Measurements from ENCODE around the gene WDR88.
A peak's percentile ranks its signal among the peaks of the same experiment; 100 is the strongest.
"Not testable (repeated sequence)": the region's sequence is repeated elsewhere in the genome, so short reads cannot be mapped to it uniquely, and the experiment has no call there.

The WDR88 gene

DNA sequence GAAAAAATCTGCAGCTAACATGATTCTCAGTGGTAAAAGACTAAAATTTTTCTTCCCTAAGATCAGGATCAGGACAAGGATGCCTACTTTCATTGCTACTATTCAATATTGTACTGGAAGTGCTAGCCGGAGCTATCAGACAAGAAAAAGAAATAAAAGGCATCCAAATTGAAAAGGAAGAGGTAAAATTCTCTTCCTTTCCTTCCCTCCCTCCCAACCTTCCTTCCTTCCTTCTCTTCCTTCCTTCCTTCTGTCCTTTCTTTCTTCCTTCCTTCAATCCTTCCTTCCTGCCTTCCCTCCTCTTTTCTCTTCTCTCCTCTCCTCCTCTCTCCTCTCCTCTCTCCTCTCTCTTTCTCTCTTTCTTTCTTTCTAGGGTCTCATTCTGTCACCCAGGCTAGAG lies 35.5 kb downstream of the WDR88 start:
- DNase-seq (ENCODE audit: extremely low read depth in 1 of 2, low read depth in 1 of 2): no peak

- DNase-seq (ENCODE audit: extremely low read depth in 1 of 2, low read depth in 1 of 2): no peak
These were observed 36.6 kb downstream of the WDR88 start for GRCh38 chr19:33168528-33168927.

GRCh38 chr19:33171222-33171795 lies 39.4 kb downstream of the WDR88 start:
- no peak for DNase-seq (ENCODE audit: extremely low read depth in 1 of 2, low read depth in 1 of 2)

- DNase-seq (ENCODE audit: extremely low read depth in 1 of 2, low read depth in 1 of 2): no peak
These were observed 40.0 kb downstream of the WDR88 start for GRCh38 chr19:33171916-33172359.

DNA sequence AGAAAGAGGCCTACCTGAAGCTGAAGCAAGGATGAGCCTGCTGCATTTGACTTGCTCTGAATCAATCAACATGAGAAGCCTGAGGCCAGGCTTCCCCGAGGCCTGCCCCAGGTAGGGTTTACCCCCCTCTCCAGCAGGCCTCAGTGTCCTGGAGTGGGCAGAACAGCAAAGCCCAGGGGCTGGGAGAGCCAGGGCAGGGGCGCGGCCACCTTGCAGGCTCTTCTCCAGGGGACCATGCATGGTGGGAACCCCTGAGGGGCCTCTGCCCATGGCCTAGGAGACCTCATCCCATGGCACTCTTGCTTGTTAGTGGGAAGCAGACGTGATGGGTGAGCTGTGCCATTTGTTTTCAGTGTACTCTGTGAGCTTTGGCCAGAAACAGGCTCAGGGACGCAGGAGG lies 42.3 kb downstream of the WDR88 start:
- no peak for DNase-seq (ENCODE audit: extremely low read depth in 1 of 2, low read depth in 1 of 2)

DNA sequence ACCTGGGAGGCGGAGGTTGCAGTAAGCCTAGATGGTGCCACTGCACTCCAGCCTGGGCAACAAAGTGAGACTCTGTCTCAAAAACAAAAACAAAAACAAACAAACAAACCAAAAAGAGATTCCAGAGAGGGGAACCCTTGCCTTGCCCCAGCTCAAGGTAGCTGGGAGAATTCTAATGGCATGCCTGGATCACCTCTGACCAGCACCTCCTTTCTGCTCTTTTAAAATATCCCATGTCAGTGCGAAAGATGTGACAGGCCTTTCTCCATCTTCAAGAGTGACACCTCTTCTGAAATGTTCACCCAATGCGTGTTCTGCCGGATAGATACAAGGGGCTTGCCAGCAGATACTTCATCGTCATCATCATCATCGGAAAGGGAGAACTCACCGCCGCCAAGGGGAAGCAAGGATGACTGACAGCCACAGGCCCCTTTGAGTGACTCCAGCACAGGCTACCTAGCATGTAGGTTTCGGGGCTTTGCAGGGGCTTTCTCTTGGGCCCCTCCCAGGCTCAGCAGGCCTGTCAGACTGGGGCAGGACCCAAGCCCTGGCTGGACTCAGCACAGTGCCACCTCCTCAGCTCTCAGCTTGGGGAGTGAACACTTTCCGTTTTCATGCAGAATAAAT lies 43.4 kb downstream of the WDR88 start:
- DNase-seq (ENCODE audit: extremely low read depth in 1 of 2, low read depth in 1 of 2): no peak

DNA sequence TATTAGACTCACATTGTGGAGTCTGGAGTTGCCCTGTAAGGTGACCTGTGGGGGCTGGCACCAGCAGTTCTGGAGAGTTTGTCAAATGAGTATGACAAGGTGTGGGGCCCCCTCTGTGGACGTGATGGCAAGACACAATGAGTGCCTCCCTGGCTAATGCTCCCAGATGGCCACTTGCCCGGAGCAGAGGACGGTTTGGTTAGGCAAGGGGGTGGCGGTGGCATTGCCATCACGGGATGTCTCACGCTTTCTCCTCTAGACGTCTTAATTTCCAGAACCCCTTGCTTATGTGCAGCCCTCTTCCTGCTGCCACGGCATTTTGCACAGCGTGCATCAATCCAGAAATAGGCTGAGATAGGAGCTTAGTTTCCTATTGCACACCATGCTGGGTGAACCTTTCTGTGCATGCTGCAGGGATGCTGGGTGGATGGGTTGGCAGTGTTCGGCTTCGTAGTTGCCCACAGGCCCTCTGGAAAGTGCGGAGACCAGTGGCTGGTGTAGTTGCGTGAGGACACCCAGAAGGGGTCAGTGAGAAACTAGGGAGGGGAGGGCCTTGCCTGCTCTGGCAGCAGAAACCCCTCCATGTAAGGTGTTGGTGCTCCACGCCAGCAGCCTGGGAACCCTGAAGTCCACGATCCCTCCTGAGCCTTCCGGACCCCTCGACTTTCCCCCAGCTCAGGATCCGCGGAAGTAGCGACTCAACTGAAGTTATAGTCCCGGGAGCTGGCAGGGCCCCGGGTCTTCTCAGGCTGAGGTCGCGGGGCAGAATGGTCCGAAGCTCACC lies 44.2 kb downstream of the WDR88 start:
- DNase-seq (ENCODE audit: extremely low read depth in 1 of 2, low read depth in 1 of 2): no peak

DNA sequence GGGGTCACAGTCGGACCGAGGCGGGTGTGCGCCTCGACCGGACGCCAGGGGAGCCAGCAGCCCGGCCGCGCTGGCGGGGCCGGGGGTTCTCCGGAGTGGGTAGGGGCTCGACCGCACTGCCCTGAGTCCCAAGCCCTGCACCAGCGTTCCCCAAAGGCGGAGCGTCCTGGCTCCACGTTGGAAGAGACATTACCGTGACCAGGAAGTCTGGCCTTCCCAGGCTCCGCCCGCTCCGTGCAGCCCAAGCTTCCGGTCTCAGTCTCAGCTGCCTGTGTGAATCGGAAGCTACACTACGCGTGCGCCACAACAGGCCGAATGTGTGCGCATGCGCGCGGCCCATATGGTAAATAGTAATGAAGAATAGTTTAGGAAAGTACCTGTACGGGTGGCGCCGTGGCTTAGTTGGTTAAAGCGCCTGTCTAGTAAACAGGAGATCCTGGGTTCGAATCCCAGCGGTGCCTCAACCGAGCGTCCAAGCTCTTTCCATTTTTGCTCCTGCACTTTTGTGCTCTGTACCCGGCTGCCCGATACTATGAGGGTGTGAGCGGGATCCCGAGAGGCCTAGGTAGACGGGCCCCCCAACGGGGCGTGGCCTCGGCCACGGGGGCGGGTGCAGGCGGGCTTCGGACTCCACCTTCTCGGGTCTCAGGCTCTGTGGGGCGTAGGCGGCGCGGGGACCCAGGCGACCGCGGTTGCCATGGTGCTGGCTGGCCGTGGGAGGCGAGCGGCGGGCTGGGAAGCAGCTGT lies 44.9 kb downstream of the WDR88 start:
- peak; percentile 78 to 87 for DNase-seq (ENCODE audit: extremely low read depth in 1 of 2, low read depth in 1 of 2)

DNA sequence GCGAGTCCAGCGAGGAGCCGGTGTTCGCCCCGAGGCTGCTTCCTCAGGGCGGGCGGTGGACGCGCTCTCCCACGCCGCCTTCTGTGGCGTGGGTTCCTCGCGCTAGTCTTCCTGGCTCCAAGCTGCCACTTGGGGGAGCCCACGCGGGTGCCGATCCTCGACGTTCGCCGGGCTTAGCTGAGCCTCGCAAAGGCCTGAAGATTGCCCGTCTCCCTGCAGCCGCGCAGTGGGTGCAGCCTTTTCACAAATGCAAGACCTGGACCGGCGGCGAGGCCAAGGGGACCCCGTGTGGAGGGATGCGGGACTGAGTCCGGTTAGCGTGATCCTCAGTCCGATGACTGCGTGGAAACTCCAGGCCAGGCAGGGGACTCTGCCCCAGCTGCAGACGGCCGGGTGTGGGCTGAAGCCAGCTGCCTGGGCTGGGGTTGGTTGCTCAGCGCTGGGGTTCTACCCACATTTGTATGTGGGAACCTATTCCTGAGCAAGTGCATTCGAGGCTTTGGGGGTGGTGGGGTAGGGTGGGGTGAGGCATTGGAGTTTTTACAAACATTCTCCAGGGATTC lies 45.6 kb downstream of the WDR88 start:
- DNase-seq (ENCODE audit: extremely low read depth in 1 of 2, low read depth in 1 of 2): peak; percentile 55 to 61

GRCh38 chr19:33186431-33187182 lies 54.7 kb downstream of the WDR88 start:
- no peak for DNase-seq (ENCODE audit: extremely low read depth in 1 of 2, low read depth in 1 of 2)

DNA sequence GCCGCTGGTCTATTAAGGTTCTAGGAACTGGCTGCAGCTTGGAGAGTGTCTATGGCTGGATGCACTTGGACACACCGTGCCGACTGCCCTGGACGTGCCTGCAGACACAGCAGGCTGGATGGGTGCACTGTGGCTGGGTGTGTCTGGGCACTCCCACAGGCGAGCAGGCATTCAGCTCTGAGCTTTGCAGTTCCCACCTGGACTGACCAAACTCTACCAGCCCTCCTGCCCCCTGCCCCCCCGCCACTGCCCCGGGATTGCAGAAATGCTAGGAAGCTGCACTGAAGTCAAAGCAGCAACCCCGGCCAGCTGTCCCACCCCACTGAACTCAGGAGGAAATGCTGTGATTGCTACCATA lies 55.2 kb downstream of the WDR88 start:
- DNase-seq (ENCODE audit: extremely low read depth in 1 of 2, low read depth in 1 of 2): no peak

- DNase-seq (ENCODE audit: extremely low read depth in 1 of 2, low read depth in 1 of 2): no peak
These were observed 57.5 kb downstream of the WDR88 start for GRCh38 chr19:33189453-33189852.

DNA sequence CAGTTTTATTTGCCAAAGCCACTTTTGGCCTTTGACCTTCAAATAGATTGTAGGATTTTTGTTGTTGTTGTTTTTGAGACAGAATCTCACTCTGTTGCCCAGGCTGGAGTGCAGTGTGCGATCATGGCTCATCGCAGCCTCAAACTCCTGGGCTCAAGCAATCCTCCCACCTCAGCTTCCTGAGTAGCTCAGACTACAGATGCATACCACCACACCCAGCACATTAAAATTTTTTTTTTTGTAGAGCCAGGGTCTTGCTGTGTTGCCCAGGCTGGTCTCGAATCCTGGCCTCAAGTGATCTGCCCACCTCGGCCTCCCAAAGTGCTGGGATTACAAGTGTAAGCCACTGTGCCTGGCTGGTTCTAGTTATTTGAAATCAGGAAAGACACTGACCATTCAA lies 59.2 kb downstream of the WDR88 start:
- not testable (repeated sequence) for DNase-seq (ENCODE audit: extremely low read depth in 1 of 2, low read depth in 1 of 2)

DNA sequence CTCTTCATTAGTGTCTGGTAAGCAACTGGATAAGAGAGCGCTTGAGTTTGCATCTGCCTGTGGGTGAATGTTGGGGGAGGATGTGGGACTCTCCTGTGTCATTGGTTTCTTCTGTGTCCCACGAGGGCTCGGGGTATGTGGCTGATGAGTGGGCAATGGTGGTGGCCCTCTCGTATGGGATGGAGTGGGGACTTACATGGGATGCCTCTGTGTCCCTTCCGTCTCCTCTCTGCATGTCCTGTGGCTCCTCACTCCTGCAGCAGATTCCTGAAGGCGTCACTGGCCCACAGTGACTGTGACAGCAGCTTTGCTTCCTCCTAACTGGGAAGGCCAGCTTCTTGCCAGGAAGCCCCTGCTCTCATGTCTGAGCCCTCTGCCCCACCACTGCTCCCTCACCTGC lies 59.6 kb downstream of the WDR88 start:
- DNase-seq (ENCODE audit: extremely low read depth in 1 of 2, low read depth in 1 of 2): no peak

DNA sequence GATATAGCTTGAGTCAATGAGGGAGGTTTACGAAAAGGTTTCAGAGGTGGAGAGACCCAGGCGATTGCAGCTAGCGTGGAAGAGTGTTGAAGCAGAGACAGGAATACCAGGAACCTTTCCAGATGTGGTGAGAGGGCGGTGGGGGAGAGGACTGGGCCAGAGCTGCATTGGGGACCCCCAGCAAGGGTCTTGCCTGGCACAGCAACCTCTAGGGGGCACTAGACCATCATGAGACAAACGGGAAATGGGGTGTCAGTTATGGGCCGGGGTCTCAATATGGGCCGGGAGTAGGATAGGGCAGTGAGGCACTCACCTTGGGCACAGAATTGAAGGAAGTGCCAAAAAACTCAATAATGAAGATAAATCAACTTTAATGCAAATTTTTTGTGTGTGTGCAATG lies 60.1 kb downstream of the WDR88 start:
- no peak for DNase-seq (ENCODE audit: extremely low read depth in 1 of 2, low read depth in 1 of 2)

GRCh38 chr19:33193269-33193864 lies 61.5 kb downstream of the WDR88 start:
- DNase-seq (ENCODE audit: extremely low read depth in 1 of 2, low read depth in 1 of 2): no peak

DNA sequence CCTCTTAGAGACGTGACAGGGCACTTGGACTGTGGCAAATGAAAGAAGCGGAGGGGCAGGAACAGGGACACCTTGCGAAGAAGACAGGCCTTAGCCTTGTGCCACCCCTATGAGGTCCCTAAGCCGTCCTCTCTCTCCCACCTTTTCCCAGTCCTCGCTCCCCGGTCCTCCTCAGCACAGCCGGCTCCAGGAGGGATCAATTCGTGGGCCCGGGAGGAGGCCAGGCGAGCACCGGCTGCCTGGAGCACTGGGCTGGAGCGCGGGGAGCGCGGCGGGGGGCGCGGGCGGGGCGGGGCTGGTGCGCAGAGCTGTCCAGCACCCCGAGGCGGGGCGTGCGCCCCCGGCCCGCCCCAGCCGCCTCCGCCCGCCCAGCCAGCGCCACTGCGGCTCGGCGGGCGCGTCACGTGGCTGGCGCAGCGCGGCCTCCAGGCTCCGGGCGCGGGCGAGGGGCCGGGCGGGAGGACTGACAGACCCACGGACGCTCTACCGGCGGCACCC lies 62.0 kb downstream of the WDR88 start, which contains the start of gene LRP3:
Gene LRP3 (plus strand): TSS at position 466 of the 498 bp plus-strand sequence. CDS start 456 bp downstream, outside the sequence.
- DNase-seq (ENCODE audit: extremely low read depth in 1 of 2, low read depth in 1 of 2): no peak

DNA sequence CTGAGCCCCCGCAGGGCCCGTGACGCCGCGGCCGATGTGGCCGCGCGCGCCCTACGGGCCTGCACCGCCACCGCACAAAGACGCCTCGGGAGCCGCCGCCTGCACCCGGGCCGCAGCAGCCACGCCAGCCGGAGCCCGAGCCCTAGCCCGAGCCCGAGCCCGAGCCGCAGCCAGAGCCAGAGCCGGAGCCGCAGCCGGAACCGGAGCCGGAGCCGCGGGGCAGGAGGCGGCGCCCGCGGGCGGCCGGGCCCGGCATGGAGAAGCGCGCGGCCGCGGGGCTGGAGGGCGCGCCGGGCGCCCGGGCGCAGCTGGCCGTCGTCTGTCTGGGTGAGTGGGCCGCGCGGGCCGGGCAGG lies 62.6 kb downstream of the WDR88 start:
- DNase-seq (ENCODE audit: extremely low read depth in 1 of 2, low read depth in 1 of 2): no peak

- DNase-seq (ENCODE audit: extremely low read depth in 1 of 2, low read depth in 1 of 2): no peak
These were observed 63.2 kb downstream of the WDR88 start for GRCh38 chr19:33194886-33195644.
